ENCODE data around the gene CENATAC. TPM values are rescaled to one million over a fixed set of nuclear protein-coding genes. Genes with fewer than 3 reads are reported as not detected.
A peak's percentile ranks its signal among the peaks of the same experiment; 100 is the strongest.

Gene CENATAC
- total and polyA plus RNA-seq, 9 of the 15 experiments (the other 6 are each of a cell fraction or from before 2014, with no cell fraction given): 2.4 to 25.5 (median 13.7) TPM

GRCh38 chr11:119057000-119057769, 59.2 kb downstream of the CENATAC start, which contains the start of gene HYOU1 (continued):
- TF ChIP-seq SNIP1 (IDR thresholded peaks at IDR 0.05; ENCODE audit: low read depth) (no peak), RB1 (IDR thresholded peaks at IDR 0.05; ENCODE audit: low read depth) (peak; percentile 72), GTF2B (IDR thresholded peaks at IDR 0.05; ENCODE audit: extremely low read depth, insufficient read length) (no peak), ZSCAN32 (CRISPR knock-in tag; IDR thresholded peaks at IDR 0.05) (no peak; the same call in 1 of the 2 replicates), BRD4 (IDR thresholded peaks at IDR 0.05) (peak; percentile 48; the same call in 1 of the 2 replicates), PHB (CRISPR knock-in tag; IDR thresholded peaks at IDR 0.05) (no peak; the same call in 1 of the 2 replicates), USF2 (CRISPR knock-in tag; IDR thresholded peaks at IDR 0.05) (peak; percentile 43; the same call in 1 of the 2 replicates), NR4A1 (CRISPR knock-in tag; IDR thresholded peaks at IDR 0.05) (no peak), NR4A1 (tag; IDR thresholded peaks at IDR 0.05) (no peak), ZBTB9 (CRISPR knock-in tag; IDR thresholded peaks at IDR 0.05) (0 out of 2 replicates have a peak, but pooled peaks have one; percentile 18), MLLT1 (IDR thresholded peaks at IDR 0.05) (no peak; a peak in 1 of 4 replicates), TRIM28 (IDR thresholded peaks at IDR 0.05) (no peak), RREB1 (CRISPR knock-in tag; IDR thresholded peaks at IDR 0.05) (0 out of 2 replicates have a peak, but pooled peaks have one; percentile 63), SMAD1 (IDR thresholded peaks at IDR 0.05; ENCODE audit: low read depth, low read length, partially characterized antibody) (peak; percentile 49), MITF (IDR thresholded peaks at IDR 0.05) (no peak), RAD51 (IDR thresholded peaks at IDR 0.05; ENCODE audit: borderline replicate concordance, low read depth) (peak; percentile 30; the same call in 1 of the 2 replicates)
